Measurements from ENCODE around the gene FSD2. TPM values are rescaled to one million over a fixed set of nuclear protein-coding genes. Genes with fewer than 3 reads are reported as not detected.

The FSD2 gene
- total RNA-seq, 4 donors from 2014 or later = not detected

- Histone ChIP-seq H3K27me3 (no peaks in the 10 kb centered on the region), H3K9me3 (no peaks in the 10 kb centered on the region), H3K27ac (no peak overlapping the region), H3K4me3 (no peak overlapping the region), H3K36me3 (peaks cover 0 to 6% (median 0%) of the 10 kb centered on the region in 4 donors), H3K4me1 (no peaks in the 10 kb centered on the region)
- no peak for DNase-seq
- TF ChIP-seq POLR2A (IDR thresholded peaks at IDR 0.05) (no peak), EP300 (IDR thresholded peaks at IDR 0.05; ENCODE audit: low read depth) (no peak), POLR2AphosphoS5 (IDR thresholded peaks at IDR 0.05) (no peak)
- in situ Hi-C loops (cut with MboI; ENCODE audit: low pct_ligation_motif_present in 1 of 4, low pct_unique_long_range_greater_than_20kb in 1 of 4, low sequenced_read_pairs in 3 of 4) = no loop called here
- 90 to 95% methylated on average over 7 of the region's 7 CpGs for WGBS, 2 donors (ENCODE audit: low coverage in 1 of 2)
- intact Hi-C loops (cut with DNase I; ENCODE audit: low total_unique reads) = no loop called here
Measured at GRCh38 chr15:82763361-82764116, 42.3 kb downstream of the FSD2 start.

- no peak for TF ChIP-seq POLR2AphosphoS5 (IDR thresholded peaks at IDR 0.05)
- no peak for TF ChIP-seq CTCF (IDR thresholded peaks at IDR 0.05)
- no peak for TF ChIP-seq EP300 (IDR thresholded peaks at IDR 0.05; ENCODE audit: low read depth)
- no peak for TF ChIP-seq POLR2A (IDR thresholded peaks at IDR 0.05)
- intact Hi-C loops (cut with DNase I; ENCODE audit: low total_unique reads) (no loop called here), in situ Hi-C loops (cut with MboI; ENCODE audit: low pct_ligation_motif_present in 1 of 4, low pct_unique_long_range_greater_than_20kb in 1 of 4, low sequenced_read_pairs in 3 of 4) (no loop called here)
- peak overlapping the region; percentile 63 to 88 (median 70) for H3K4me3 ChIP-seq
- no peak for DNase-seq
- peaks cover 7 to 21% (median 19%) of the 10 kb centered on the region in 4 donors for H3K4me1 ChIP-seq
- peaks cover 0 to 15% (median 6%) of the 10 kb centered on the region in 4 donors for H3K36me3 ChIP-seq
- no peak overlapping the region for H3K27ac ChIP-seq
- WGBS, 2 donors (ENCODE audit: low coverage in 1 of 2) = 39 to 51% methylated on average over 4 of the region's 4 CpGs
- H3K9me3 ChIP-seq = no peaks in the 10 kb centered on the region
- H3K27me3 ChIP-seq = no peaks in the 10 kb centered on the region
Measured at GRCh38 chr15:82751308-82751707, 54.6 kb downstream of the FSD2 start.

- intact Hi-C loops (cut with DNase I; ENCODE audit: low total_unique reads) = no loop called here
Measured at GRCh38 chr15:82750831-82751180, 55.1 kb downstream of the FSD2 start.

GRCh38 chr15:82749951-82750830 is 55.7 kb downstream of the FSD2 start:
- in situ Hi-C loops (cut with MboI; ENCODE audit: low pct_ligation_motif_present in 1 of 4, low pct_unique_long_range_greater_than_20kb in 1 of 4, low sequenced_read_pairs in 3 of 4) = no loop called here
- peak; percentile 93 for DNase-seq
- Histone ChIP-seq H3K4me1 (peaks cover 7 to 21% (median 19%) of the 10 kb centered on the region in 4 donors), H3K9me3 (no peaks in the 10 kb centered on the region), H3K4me3 (peak overlapping the region; percentile 63 to 88 (median 70)), H3K27me3 (no peaks in the 10 kb centered on the region), H3K27ac (peak overlapping the region; percentile 86 to 89 (median 88)), H3K36me3 (peaks cover 0 to 4% (median under 1%) of the 10 kb centered on the region in 4 donors)
- 0% methylated on average over 11 to 46 of the region's 47 CpGs for WGBS, 2 donors (ENCODE audit: low coverage in 1 of 2)
- peak; percentile 86 to 91 (median 90) for TF ChIP-seq POLR2AphosphoS5 (IDR thresholded peaks at IDR 0.05)
- peak; percentile 76 for TF ChIP-seq POLR2A (IDR thresholded peaks at IDR 0.05)
- TF ChIP-seq EP300 (IDR thresholded peaks at IDR 0.05; ENCODE audit: low read depth) = no peak
- no peak for TF ChIP-seq CTCF (IDR thresholded peaks at IDR 0.05)
- intact Hi-C loops (cut with DNase I; ENCODE audit: low total_unique reads) = loop anchor here (2.0 kb wide), 1 partner anchor 63 kb away; no protein-coding TSS in a partner anchor

More at GRCh38 chr15:82750831-82751180, 55.1 kb downstream of the FSD2 start:
- Histone ChIP-seq H3K27me3 (no peaks in the 10 kb centered on the region), H3K4me1 (peaks cover 7 to 21% (median 19%) of the 10 kb centered on the region in 4 donors), H3K9me3 (no peaks in the 10 kb centered on the region), H3K36me3 (peaks cover 0 to 10% (median 3%) of the 10 kb centered on the region in 4 donors), H3K27ac (peak overlapping the region; percentile 86 to 89 (median 88)), H3K4me3 (peak overlapping the region; percentile 63 to 88 (median 70))
- 0 to 1% methylated on average over 3 to 8 of the region's 8 CpGs for WGBS, 2 donors (ENCODE audit: low coverage in 1 of 2)
- DNase-seq = no peak
- in situ Hi-C loops (cut with MboI; ENCODE audit: low pct_ligation_motif_present in 1 of 4, low pct_unique_long_range_greater_than_20kb in 1 of 4, low sequenced_read_pairs in 3 of 4) = no loop called here
- TF ChIP-seq CTCF (IDR thresholded peaks at IDR 0.05) (no peak), POLR2A (IDR thresholded peaks at IDR 0.05) (no peak), EP300 (IDR thresholded peaks at IDR 0.05; ENCODE audit: low read depth) (no peak), POLR2AphosphoS5 (IDR thresholded peaks at IDR 0.05) (no peak)

Measured in transverse colon (tissue), 4 donors.